HEK293T (cell line): ENCODE data around the gene MPPE1.

Experiments
- CTBP1 ChIP-seq: fragments of 450-650 bp; IDR thresholded peaks from 2 replicates; pipeline ENCODE4 v1.6.1; 2016; ENCODE audit warnings: borderline replicate concordance
- FOXA1 ChIP-seq: fragments of 450-650 bp; IDR thresholded peaks from 2 replicates; pipeline ENCODE4 v1.6.1; 2016; ENCODE audit warnings: mild to moderate bottlenecking
- FOXK2 ChIP-seq: fragments of 450-650 bp; IDR thresholded peaks from 2 replicates; pipeline ENCODE4 v1.6.1; 2016; ENCODE audit warnings: mild to moderate bottlenecking
- FOXM1 ChIP-seq: fragments of 450-650 bp; IDR thresholded peaks from 2 replicates; pipeline ENCODE4 v1.6.1; 2017; ENCODE audit warnings: mild to moderate bottlenecking, borderline replicate concordance
- HDGF ChIP-seq: fragments of 450-650 bp; IDR thresholded peaks from 2 replicates; pipeline ENCODE4 v1.6.1; 2017; ENCODE audit warnings: antibody characterized with exemption, borderline replicate concordance
- L3MBTL2 ChIP-seq: fragments of 450-650 bp; conservative IDR thresholded peaks from 2 replicates; pipeline ENCODE4 v1.6.1; 2016; ENCODE audit warnings: mild to moderate bottlenecking
- NFRKB ChIP-seq: fragments of 450-650 bp; IDR thresholded peaks from 2 replicates; pipeline ENCODE4 v1.6.1; 2016; ENCODE audit warnings: mild to moderate bottlenecking, moderate library complexity
- SUZ12 ChIP-seq: fragments of 450-650 bp; IDR thresholded peaks from 2 replicates; pipeline ENCODE4 v1.6.1; 2016; ENCODE audit warnings: mild to moderate bottlenecking
- ZNF384 ChIP-seq: fragments of 450-650 bp; IDR thresholded peaks from 2 replicates; pipeline ENCODE4 v1.6.1; 2016
- TF ChIP-seq, protein P1 (sequence below): fragments of 450-650 bp; IDR thresholded peaks from 2 replicates; pipeline ENCODE4 v1.6.1; 2016

DNA sequence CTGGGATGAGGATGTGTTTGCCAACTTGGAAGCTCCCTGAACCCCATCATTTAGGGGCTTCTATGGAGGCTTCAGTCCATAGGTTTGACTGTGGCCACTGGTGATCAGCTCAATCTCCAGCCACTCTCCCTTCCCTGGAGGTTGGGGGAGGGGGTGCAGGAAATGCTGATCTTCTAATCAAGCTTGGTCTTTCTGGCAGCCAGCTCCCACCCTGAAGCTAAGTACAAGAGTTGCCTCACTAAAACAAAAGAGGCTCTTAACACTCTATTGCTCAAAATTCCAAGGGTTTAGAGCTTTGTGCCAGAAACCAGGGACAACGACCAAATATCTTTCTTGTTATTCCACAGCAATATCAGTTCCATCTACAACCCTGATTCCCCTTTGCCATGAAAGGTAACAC is 19.4 kb upstream of the MPPE1 start:
- TF ChIP-seq CTBP1 (no peak), FOXM1 (no peak), FOXK2 (no peak), FOXA1 (no peak), NFRKB (no peak), ZNF384 (no peak), SUZ12 (no peak), HDGF (no peak), L3MBTL2 (no peak)
- TF ChIP-seq, protein P1, sequence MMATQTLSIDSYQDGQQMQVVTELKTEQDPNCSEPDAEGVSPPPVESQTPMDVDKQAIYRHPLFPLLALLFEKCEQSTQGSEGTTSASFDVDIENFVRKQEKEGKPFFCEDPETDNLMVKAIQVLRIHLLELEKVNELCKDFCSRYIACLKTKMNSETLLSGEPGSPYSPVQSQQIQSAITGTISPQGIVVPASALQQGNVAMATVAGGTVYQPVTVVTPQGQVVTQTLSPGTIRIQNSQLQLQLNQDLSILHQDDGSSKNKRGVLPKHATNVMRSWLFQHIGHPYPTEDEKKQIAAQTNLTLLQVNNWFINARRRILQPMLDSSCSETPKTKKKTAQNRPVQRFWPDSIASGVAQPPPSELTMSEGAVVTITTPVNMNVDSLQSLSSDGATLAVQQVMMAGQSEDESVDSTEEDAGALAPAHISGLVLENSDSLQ, result no peak
